Ovary (tissue), 9 donors: ENCODE measurements around the gene ANTXR1. TPM values are rescaled to one million over a fixed set of nuclear protein-coding genes. Genes with fewer than 3 reads are reported as not detected.

ENCODE experiments used
- DNase-seq, 5 donors: peaks; one replicate each; pipeline ENCODE4 v3.0.0-alpha.2; 2019 to 2020
- H3K27ac ChIP-seq, 2 donors: fragments of 200-600 bp; one replicate each; pipeline versions ENCODE4 v1.5.1 to v1.8.0; 2019 to 2022
- H3K27me3 ChIP-seq: fragments of 200-600 bp; one replicate; pipeline ENCODE4 v1.8.0; 2022
- H3K36me3 ChIP-seq: fragments of 200-600 bp; sonication (generic); one replicate; pipeline ENCODE4 v1.5.1; 2019
- H3K4me1 ChIP-seq: one replicate; pipeline ENCODE4 v1.8.1; 2013; ENCODE audit warnings: mild to moderate bottlenecking, moderate library complexity; ENCODE audit not compliant: insufficient read depth
- H3K4me3 ChIP-seq: fragments of 200-600 bp; sonication (generic); one replicate; pipeline ENCODE4 v1.5.1; 2017
- H3K9me3 ChIP-seq, 2 donors: fragments of 200-600 bp in 1 of 2; sonication (generic) in 1 of 2; one replicate each; pipeline versions ENCODE4 v1.5.1 to v1.8.1; 2013 to 2019; ENCODE audit warnings: mild to moderate bottlenecking in 1 of 2, moderate library complexity in 1 of 2
- EP300 ChIP-seq: sonication (generic); formaldehyde crosslinking; IDR thresholded peaks from one replicate; pipeline ENCODE4 v1.6.1; 2017; ENCODE audit warnings: antibody characterized with exemption
- POLR2A ChIP-seq: fragments of 450-650 bp; IDR thresholded peaks from one replicate; pipeline ENCODE4 v1.6.1; 2017; ENCODE audit warnings: antibody characterized with exemption, mild to moderate bottlenecking, moderate library complexity
- WGBS, 3 donors: extraction: QIAGEN DNeasy Blood & Tissue Kit in 1 of 3; methylation state at CpG; one replicate each; pipeline versions ENCODE4 v1.1.5 to v1.1.7; 2013 to 2017; 5-methylcytosine and 5-hydroxymethylcytosine counted together
- intact Hi-C, 4 donors: fragments of 100-400 bp; cut with DNase I; formaldehyde crosslinking; loops; one replicate each; pipeline versions ENCODE4 v1.11.0 to v1.15.1; 2022 to 2023
- polyA plus RNA-seq, 2 donors: library from polyadenylated mRNA; stranded (reverse); fragments of 200-250 nt in 1 of 2; fragments of 350-450 nt in 1 of 2; fragmentation: Illumina TruSeq in 1 of 2; extraction: RNeasy Lipid Tissue Mini Kit (QIAGEN cat#74804) in 1 of 2; gene quantifications; one replicate each; pipeline ENCODE4 v1.2.3, GENCODE V29; 2013 to 2014
- total RNA-seq, 7 donors: library from RNA; depleted of rRNA in 2 of 7; stranded (reverse); fragments of >200 nt in 2 of 7; fragmentation: NEBNext Ultra II Directional in 3 of 7; extraction: Animal tissue kit (Norgen Biotek cat#: 25700) in 3 of 7; gene quantifications; one replicate each; pipeline versions ENCODE4 v1.1.0 to v1.2.4, GENCODE V29; 2016 to 2023
- TF ChIP-seq, protein P1 (sequence below), 3 donors: fragments of 450-650 bp in 2 of 3; fragments of 200-600 bp in 1 of 3; IDR thresholded peaks; one replicate each; pipeline versions ENCODE4 v1.5.1 to v1.8.0; 2016 to 2022; ENCODE audit warnings: antibody characterized with exemption in 3 of 3, mild to moderate bottlenecking in 1 of 3
- donor health status: DM: no; HTN: no; CAD: no; lungs with moderate emphysema.
- donor health status: DM: no; HTN: no; CAD: no.
- donor health status: Bipolar disorder and iron deficiency.
- donor health status: DM: yes; HTN: yes; CAD: no.
- donor health status: DM: no; HTN: no; CAD: no.
- donor health status: DM: yes; HTN: yes; CAD: no.

Gene ANTXR1
- total and polyA plus RNA-seq, 9 donors = 73.0 to 276 (median 152) TPM

DNA sequence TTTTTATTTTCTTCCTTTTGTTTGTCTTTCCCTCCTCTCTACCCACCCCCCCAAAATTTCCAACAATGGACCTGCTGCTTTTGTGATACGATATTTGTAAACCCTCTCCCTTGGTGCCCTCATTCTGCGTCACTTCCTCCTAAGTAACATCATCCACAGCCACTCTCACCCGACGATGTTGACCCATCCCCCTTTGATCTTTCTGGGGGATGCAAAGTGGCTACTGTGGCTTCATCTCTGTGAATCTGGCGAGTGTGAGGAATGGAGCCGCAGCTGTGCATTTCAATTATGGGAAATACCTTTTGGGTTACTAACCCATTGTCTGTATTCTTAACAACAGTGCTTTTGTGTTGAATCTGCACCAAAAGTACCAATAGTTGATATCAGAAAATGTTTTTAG lies 19.4 kb downstream of the ANTXR1 start:
- Histone ChIP-seq H3K4me3 (no peak overlapping the region), H3K27ac (no peak overlapping the region), H3K9me3 (no peaks in the 10 kb centered on the region), H3K27me3 (no peaks in the 10 kb centered on the region), H3K36me3 (no peaks in the 10 kb centered on the region), H3K4me1 (peaks cover 24% of the 10 kb centered on the region)
- intact Hi-C loops = no loop called here
- no peak for DNase-seq
- TF ChIP-seq, protein P1, sequence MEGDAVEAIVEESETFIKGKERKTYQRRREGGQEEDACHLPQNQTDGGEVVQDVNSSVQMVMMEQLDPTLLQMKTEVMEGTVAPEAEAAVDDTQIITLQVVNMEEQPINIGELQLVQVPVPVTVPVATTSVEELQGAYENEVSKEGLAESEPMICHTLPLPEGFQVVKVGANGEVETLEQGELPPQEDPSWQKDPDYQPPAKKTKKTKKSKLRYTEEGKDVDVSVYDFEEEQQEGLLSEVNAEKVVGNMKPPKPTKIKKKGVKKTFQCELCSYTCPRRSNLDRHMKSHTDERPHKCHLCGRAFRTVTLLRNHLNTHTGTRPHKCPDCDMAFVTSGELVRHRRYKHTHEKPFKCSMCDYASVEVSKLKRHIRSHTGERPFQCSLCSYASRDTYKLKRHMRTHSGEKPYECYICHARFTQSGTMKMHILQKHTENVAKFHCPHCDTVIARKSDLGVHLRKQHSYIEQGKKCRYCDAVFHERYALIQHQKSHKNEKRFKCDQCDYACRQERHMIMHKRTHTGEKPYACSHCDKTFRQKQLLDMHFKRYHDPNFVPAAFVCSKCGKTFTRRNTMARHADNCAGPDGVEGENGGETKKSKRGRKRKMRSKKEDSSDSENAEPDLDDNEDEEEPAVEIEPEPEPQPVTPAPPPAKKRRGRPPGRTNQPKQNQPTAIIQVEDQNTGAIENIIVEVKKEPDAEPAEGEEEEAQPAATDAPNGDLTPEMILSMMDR (IDR thresholded peaks at IDR 0.05) = no peak
- TF ChIP-seq POLR2A = no peak
- TF ChIP-seq EP300 = no peak
- 73 to 77% (median 73%) methylated on average over 6 of the region's 6 CpGs for WGBS, 3 donors

DNA sequence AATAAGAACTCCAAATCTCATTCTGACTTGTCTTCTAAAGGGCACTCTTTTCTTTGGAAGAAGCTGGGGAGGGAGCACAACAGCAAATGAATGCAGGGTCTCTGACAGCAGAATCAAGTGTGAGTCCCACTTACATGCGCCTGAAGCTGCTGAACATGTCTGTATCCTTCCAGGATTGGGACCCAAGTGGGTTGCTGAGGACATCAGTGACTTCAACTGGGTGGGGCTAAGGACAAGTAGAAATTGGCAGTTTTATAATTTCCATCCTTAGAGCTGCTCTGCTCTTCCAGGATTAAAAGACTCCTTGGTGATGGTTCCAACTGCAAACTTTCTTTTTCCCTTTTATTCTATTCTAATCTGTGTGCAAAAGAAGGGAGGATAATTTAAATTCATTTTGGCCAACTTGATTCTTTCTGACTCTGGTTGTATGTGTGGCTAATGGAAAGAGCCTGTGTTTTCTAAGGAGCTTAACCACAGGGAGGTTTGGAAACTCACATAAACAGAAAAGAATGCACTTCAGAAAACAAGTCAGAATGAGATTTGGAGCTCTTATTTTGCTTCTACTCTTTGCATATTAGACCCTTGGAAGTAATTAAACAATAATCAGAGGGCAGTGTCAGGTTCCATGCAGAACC lies 20.6 kb downstream of the ANTXR1 start:
- no peak overlapping the region for H3K27ac ChIP-seq
- 83 to 92% (median 83%) methylated on average over 1 of the region's 1 CpG for WGBS, 3 donors
- TF ChIP-seq POLR2A (no peak), EP300 (no peak)
- TF ChIP-seq, protein P1 (IDR thresholded peaks at IDR 0.05) = no peak
- no peak overlapping the region for H3K4me3 ChIP-seq
- H3K9me3 ChIP-seq = no peaks in the 10 kb centered on the region
- no peaks in the 10 kb centered on the region for H3K36me3 ChIP-seq
- intact Hi-C loops = no loop called here
- no peak for DNase-seq
- peaks cover 29% of the 10 kb centered on the region for H3K4me1 ChIP-seq
- H3K27me3 ChIP-seq = no peaks in the 10 kb centered on the region

DNA sequence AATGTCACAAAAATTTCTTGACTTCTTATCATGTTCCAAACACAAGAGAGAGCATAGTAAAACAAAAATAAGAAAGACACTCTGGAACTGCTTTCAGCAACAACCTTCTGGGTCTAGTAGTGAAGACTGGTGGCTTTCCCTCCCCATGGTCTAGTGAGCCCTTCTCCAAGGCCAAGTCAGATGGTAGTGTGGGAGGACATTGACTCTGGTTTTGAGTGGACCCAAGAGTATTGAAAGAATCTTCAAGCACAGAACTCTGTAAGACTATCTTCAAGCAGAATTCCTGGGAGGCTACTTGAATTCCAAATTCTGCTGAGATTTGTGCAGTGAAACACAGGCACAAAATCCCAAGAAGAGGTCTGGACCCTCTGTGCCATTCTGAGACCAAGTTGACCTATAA lies 21.1 kb downstream of the ANTXR1 start:
- DNase-seq = no peak
- Histone ChIP-seq H3K27me3 (no peaks in the 10 kb centered on the region), H3K9me3 (no peaks in the 10 kb centered on the region), H3K4me3 (no peak overlapping the region), H3K27ac (no peak overlapping the region), H3K36me3 (no peaks in the 10 kb centered on the region), H3K4me1 (peaks cover 29% of the 10 kb centered on the region)
- intact Hi-C loops = no loop called here
- TF ChIP-seq, protein P1 (IDR thresholded peaks at IDR 0.05) = no peak
- TF ChIP-seq EP300 = no peak
- no peak for TF ChIP-seq POLR2A

DNA sequence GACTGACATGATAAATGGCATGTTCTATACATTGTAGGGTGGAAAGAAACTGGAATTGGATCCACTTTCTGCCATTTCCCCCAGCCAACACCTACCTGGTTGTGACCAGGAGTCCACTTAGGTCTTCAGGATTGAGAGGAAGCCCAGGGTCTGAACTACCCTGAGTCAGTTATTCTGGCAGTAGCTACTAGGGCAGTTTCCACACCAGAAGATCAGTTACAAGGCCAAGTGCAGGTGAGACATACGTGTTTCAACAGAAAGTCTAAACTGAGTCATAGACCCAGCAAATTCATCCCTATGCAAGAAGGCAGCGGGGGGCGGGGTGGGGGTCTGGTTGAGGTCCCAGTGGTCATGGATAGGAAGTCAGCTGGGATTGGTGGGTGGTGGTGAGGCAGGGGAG lies 21.9 kb downstream of the ANTXR1 start:
- intact Hi-C loops = no loop called here
- H3K27me3 ChIP-seq = no peaks in the 10 kb centered on the region
- H3K4me1 ChIP-seq = peaks cover 29% of the 10 kb centered on the region
- no peak overlapping the region for H3K4me3 ChIP-seq
- TF ChIP-seq POLR2A = no peak
- TF ChIP-seq EP300 = no peak
- TF ChIP-seq, protein P1 (IDR thresholded peaks at IDR 0.05) = no peak
- no peaks in the 10 kb centered on the region for H3K36me3 ChIP-seq
- H3K27ac ChIP-seq = no peak overlapping the region
- no peak for DNase-seq
- WGBS, 3 donors = 74 to 96% (median 96%) methylated on average over 3 of the region's 3 CpGs
- H3K9me3 ChIP-seq = no peaks in the 10 kb centered on the region
